ENCODE measurements around the gene SAPCD1.
"Not testable (repeated sequence)": the region's sequence is repeated elsewhere in the genome, so short reads cannot be mapped to it uniquely, and the experiment has no call there.

SAPCD1 gene

GRCh38 chr6:31777667-31778050, 15.2 kb downstream of the SAPCD1 start:
- DNase-seq (no peak), ATAC-seq (no peak)

GRCh38 chr6:31778193-31778592, 15.7 kb downstream of the SAPCD1 start:
- no peak for ATAC-seq
- DNase-seq, result no peak

GRCh38 chr6:31778999-31779885, 16.8 kb downstream of the SAPCD1 start:
- no peak for DNase-seq
- no peak for ATAC-seq

GRCh38 chr6:31779908-31780307, 17.5 kb downstream of the SAPCD1 start:
- no peak for ATAC-seq

GRCh38 chr6:31780507-31781243, 18.2 kb downstream of the SAPCD1 start:
- ATAC-seq, result no peak
- no peak for DNase-seq

More at GRCh38 chr6:31779908-31780307, 17.5 kb downstream of the SAPCD1 start:
- DNase-seq, result no peak

GRCh38 chr6:31781244-31782125, 19.0 kb downstream of the SAPCD1 start:
- ATAC-seq (no peak), DNase-seq (no peak)

- ATAC-seq (no peak), DNase-seq (no peak)
Measured at GRCh38 chr6:31782126-31782855, 19.8 kb downstream of the SAPCD1 start.

- DNase-seq, result no peak
- ATAC-seq, result no peak
Measured at GRCh38 chr6:31784098-31784925, 21.9 kb downstream of the SAPCD1 start.

- DNase-seq (no peak), ATAC-seq (no peak)
Measured at GRCh38 chr6:31785475-31785874, 23.0 kb downstream of the SAPCD1 start.

- DNase-seq (peak; percentile 67), ATAC-seq (no peak)
Measured at GRCh38 chr6:31791324-31792089, 29.1 kb downstream of the SAPCD1 start.

GRCh38 chr6:31792090-31792374, 29.6 kb downstream of the SAPCD1 start:
- no peak for ATAC-seq
- no peak for DNase-seq

- ATAC-seq, result peak; percentile 45
Measured at GRCh38 chr6:31792761-31793171, 30.3 kb downstream of the SAPCD1 start.

GRCh38 chr6:31793927-31794245, 31.4 kb downstream of the SAPCD1 start:
- not testable (repeated sequence) for ATAC-seq, DNase-seq

More at GRCh38 chr6:31792761-31793171, 30.3 kb downstream of the SAPCD1 start:
- peak; percentile 56 for DNase-seq

GRCh38 chr6:31794294-31794865, 31.9 kb downstream of the SAPCD1 start:
- ATAC-seq (no peak), DNase-seq (no peak)

GRCh38 chr6:31794866-31795615, 32.6 kb downstream of the SAPCD1 start:
- ATAC-seq (peak; percentile 15), DNase-seq (no peak)

- DNase-seq (peak; percentile 92), ATAC-seq (peak; percentile 85)
Measured at GRCh38 chr6:31795616-31796298, 33.3 kb downstream of the SAPCD1 start, which contains the start of gene VARS1. Gene VARS1, minus strand, starts transcription at chr6:31795752. Its CDS starts 535 bp downstream, at chr6:31795217.

- ATAC-seq (no peak), DNase-seq (no peak)
Measured at GRCh38 chr6:31796993-31797385, 34.5 kb downstream of the SAPCD1 start.

- DNase-seq (no peak), ATAC-seq (no peak)
Measured at GRCh38 chr6:31797588-31797987, 35.1 kb downstream of the SAPCD1 start.

All from stimulated activated naive CD8-positive, alpha-beta T cell treated with anti-CD3 and anti-CD28 coated beads, Interleukin-15, Interleukin-2, amounts not matched to agents 100 U/mL and 50 U/mL, for 24 hours (primary cell).